ENCODE measurements around the gene RFLNA.

DNA sequence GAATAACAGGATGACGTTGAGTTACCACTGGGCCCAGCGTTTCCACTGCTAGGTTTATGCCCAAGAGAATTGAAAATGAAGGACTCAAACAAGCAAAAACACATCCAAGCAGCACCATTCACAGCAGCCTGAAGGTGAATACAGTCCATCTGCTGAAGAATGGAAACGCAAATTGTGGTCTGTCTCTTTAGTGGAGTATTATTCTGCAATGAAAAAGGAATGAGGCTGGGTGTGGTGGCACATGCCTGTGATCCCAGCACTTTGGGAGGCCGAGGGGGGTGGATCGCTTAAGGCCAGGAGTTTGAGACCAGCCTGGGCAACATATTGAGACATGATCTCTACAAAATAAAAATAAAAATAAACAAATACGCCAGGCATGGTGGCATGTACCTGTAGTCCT is 41.9 kb upstream of the RFLNA start:
- TF ChIP-seq, protein P1, sequence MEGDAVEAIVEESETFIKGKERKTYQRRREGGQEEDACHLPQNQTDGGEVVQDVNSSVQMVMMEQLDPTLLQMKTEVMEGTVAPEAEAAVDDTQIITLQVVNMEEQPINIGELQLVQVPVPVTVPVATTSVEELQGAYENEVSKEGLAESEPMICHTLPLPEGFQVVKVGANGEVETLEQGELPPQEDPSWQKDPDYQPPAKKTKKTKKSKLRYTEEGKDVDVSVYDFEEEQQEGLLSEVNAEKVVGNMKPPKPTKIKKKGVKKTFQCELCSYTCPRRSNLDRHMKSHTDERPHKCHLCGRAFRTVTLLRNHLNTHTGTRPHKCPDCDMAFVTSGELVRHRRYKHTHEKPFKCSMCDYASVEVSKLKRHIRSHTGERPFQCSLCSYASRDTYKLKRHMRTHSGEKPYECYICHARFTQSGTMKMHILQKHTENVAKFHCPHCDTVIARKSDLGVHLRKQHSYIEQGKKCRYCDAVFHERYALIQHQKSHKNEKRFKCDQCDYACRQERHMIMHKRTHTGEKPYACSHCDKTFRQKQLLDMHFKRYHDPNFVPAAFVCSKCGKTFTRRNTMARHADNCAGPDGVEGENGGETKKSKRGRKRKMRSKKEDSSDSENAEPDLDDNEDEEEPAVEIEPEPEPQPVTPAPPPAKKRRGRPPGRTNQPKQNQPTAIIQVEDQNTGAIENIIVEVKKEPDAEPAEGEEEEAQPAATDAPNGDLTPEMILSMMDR (IDR thresholded peaks at IDR 0.05): no peak
- TF ChIP-seq POLR2A (IDR thresholded peaks at IDR 0.05): no peak
